ENCODE measurements around the gene PSME4.

The PSME4 gene

GRCh38 chr2:53896864-53897263, 73.9 kb downstream of the PSME4 start:
- ChIA-PET CTCF (interaction anchor here (2.1 kb wide), 1 partner anchor 9 kb away, joined by 5 read pairs; no protein-coding TSS in a partner anchor), POLR2A (no interaction called here)
- TF ChIP-seq CTCF (IDR thresholded peaks at IDR 0.05; ENCODE audit: control extremely low read depth, extremely low read depth, low read depth, missing control alignments), result no peak
- DNase-seq (ENCODE audit: extremely low spot score), result no peak

GRCh38 chr2:53886406-53887280, 84.2 kb downstream of the PSME4 start:
- no peak for DNase-seq (ENCODE audit: extremely low spot score)
- POLR2A ChIA-PET, result no interaction called here
- CTCF ChIA-PET, result no interaction called here

GRCh38 chr2:53884883-53885282, 85.9 kb downstream of the PSME4 start:
- ChIA-PET POLR2A (no interaction called here), CTCF (interaction anchor here (1.4 to 1.6 kb wide), 2 partner anchors 10 to 27 kb away, joined by 3 to 4 read pairs; no protein-coding TSS in a partner anchor)
- TF ChIP-seq CTCF (IDR thresholded peaks at IDR 0.05; ENCODE audit: control extremely low read depth, extremely low read depth, low read depth, missing control alignments), result no peak
- no peak for DNase-seq (ENCODE audit: extremely low spot score)

More at GRCh38 chr2:53886406-53887280, 84.2 kb downstream of the PSME4 start:
- no peak for TF ChIP-seq CTCF (IDR thresholded peaks at IDR 0.05; ENCODE audit: control extremely low read depth, extremely low read depth, low read depth, missing control alignments)

GRCh38 chr2:53881986-53882385, 88.8 kb downstream of the PSME4 start:
- POLR2A ChIA-PET, result no interaction called here
- CTCF ChIA-PET, result no interaction called here
- no peak for DNase-seq (ENCODE audit: extremely low spot score)
- TF ChIP-seq CTCF (IDR thresholded peaks at IDR 0.05; ENCODE audit: control extremely low read depth, extremely low read depth, low read depth, missing control alignments), result no peak

- ChIA-PET POLR2A (no interaction called here), CTCF (no interaction called here)
- no peak for DNase-seq (ENCODE audit: extremely low spot score)
- no peak for TF ChIP-seq CTCF (IDR thresholded peaks at IDR 0.05; ENCODE audit: control extremely low read depth, extremely low read depth, low read depth, missing control alignments)
Measured at GRCh38 chr2:53881360-53881759, 89.4 kb downstream of the PSME4 start.

GRCh38 chr2:53880756-53881155, 90.0 kb downstream of the PSME4 start:
- no peak for DNase-seq (ENCODE audit: extremely low spot score)
- CTCF ChIA-PET, result no interaction called here
- POLR2A ChIA-PET, result no interaction called here
- TF ChIP-seq CTCF (IDR thresholded peaks at IDR 0.05; ENCODE audit: control extremely low read depth, extremely low read depth, low read depth, missing control alignments), result no peak
